GM19452 (cell line): ENCODE measurements around the gene OR1F1.
A peak's percentile ranks its signal among the peaks of the same experiment; 100 is the strongest.
"Not testable (repeated sequence)": the region's sequence is repeated elsewhere in the genome, so short reads cannot be mapped to it uniquely, and the experiment has no call there.

Experiments
- ATAC-seq: cut with Tn5 transposase; IDR thresholded peaks from one replicate; pipeline ENCODE4 v1.9.1; 2021; ENCODE audit not compliant: unreplicated experiment

OR1F1 gene

DNA sequence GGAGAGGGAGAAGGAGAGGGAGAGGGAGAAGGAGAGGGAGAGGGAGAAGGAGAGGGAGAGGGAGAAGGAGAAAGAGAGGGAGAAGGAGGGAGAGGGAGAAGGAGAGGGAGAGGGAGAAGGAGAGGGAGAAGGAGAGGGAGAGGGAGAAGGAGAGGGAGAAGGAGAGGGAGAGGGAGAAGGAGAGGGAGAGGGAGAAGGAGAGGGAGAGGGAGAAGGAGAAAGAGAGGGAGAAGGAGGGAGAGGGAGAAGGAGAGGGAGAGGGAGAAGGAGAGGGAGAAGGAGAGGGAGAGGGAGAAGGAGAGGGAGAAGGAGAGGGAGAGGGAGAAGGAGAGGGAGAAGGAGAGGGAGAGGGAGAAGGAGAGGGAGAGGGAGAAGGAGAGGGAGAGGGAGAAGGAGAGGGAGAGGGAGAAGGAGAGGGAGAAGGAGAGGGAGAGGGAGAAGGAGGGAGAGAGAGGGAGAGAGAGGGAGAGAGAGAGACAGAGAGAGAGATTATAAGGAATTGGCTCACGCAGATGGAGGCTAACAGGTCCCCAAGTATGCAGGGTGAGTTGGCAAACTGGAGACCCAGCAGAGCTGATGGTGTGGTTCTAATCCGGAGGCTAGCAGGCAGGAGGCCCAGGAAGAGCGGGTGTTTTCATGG, 9.8 kb downstream of the OR1F1 start:
- ATAC-seq: not testable (repeated sequence)

DNA sequence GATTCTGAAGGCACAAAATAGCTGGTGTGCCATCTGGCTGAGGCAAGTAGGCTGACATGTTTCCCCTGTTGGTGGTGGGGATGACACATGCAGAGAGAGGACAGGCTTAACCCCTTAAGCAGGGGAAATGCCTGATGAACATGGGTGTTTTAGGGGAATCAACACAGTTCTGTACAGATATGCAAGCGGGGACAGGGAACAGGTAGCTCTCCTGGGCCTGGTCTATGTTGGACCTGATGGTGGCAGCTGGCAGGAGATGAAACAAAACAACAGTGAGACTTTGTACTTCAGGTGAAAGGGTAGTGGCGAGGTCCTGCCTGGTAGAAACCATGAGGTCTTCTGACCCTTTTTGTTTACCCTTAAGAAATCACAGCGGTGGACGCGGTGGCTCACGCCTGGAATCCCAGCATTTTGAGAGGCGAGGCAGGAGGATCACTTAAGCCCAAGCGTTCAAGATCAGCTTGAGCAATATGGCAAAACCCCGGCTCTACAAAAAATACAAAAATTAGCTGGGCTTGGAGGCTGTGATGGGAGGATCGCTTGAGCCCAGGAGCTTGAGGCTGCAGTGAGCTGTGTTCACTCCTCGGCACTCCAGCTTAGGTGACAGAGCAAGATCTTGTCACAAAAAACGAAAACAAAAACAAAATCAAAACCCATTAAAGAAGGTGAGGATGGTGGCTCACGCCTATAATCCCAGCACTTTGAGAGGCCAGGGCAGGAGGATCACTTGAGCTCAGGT, 10.5 kb downstream of the OR1F1 start:
- ATAC-seq: no peak

DNA sequence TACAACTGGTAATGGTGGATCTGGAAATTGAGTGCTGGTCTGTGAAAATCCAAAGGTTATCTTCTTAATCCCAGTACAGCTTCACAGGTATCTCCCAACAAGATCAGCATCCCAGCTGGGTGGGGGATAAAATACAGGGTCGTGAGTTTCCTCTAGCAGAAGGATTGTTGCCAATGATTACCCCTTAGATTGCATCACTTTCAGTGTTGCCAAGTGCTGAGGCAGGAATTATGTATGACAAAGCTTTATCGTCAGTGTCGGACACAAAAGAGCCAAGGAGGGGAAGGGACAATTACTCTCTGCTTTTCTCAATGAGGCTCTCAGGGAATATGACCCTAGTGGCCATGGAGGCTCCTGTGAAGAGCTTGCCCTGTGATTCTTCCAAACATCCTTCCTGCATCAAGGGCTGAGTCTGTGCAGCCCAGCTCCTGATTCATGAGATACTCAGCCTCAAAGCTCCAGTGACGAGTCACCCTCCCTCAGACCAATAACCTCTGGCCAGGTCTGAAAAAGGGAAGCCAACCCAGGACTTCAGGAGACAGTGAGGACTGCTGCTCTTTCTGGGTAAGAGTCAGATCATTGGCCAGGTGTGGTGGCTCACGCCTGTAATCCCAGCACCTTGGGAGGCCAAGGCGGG, 15.0 kb downstream of the OR1F1 start:
- ATAC-seq: no peak

DNA sequence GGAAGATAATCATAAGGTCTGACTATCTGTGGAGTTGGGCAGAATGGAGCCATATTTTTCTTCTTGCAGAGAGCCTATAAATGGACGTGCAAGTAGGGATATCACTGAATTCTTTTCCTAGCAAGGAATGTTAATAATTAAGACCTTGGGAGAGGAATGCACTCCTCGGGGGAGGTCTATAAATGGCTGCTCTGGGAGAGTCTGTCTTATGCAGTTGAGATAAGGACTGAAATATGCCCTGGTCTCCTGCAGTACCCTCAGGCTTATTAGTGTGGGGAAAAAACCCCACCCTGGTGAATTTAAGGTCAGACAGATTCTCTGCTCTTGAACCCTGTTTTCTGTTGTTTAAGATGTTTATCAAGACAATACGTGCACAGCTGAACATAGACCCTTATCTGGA, 17.9 kb downstream of the OR1F1 start:
- not testable (repeated sequence) for ATAC-seq

DNA sequence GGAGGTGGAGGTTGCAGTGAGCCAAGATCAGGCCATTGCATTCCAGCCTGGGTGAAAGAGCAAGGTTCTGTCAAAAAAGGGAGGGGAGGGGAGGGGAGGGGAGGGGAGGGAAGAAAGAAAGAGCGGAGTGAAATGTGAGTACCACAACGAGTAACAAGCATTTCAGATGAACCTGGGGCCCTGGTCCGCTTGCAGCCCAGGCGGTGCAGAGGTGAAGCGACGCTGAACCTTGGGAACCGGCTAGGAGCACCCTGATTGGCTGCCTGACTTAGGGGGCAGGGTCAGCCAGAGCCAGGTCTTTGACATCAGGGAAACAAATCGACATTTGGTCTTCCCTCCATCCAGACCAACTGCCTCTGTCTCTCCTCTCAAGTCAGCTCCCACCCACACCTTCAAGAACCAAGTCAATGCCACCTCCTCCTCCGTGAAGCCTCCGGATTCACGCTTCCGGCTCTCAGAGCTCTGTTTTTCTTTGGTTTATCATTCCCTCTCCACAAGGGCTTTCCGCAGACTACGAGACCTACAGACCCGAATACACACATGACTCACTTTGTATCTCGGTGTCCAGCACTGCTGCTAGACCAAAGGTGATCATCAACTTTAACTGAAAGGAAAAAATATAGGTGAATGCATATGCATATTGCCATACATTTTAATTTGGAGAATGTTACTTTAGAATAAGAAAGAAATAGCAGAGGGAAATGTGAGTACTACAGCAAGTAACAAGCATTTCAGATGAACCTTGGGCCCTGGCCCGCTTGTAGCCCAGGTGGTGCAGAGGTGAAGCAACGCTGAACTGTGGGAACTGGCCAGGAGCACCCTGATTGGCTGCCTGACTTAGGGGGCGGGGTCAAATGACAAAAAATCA, 19.3 kb downstream of the OR1F1 start:
- no peak for ATAC-seq

DNA sequence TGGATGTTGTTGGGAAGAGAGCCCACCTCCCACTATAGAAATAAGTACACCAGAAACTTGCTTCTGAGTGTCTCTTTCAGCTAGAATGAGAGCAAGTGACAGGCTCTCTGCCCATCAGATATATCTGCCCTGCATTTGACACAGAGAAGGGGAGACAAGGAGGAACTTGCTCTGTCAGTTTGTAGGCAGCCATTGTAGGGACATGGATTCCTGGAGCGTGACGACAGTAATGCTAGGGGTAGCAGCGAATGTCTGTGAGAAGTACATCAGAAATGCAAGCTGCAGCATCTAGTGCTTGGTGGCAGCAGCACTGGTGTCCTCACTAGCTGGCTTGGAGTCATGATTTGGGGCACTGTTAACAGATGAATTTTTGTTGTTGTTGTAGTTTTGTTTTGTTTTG, 24.0 kb downstream of the OR1F1 start:
- ATAC-seq: no peak

DNA sequence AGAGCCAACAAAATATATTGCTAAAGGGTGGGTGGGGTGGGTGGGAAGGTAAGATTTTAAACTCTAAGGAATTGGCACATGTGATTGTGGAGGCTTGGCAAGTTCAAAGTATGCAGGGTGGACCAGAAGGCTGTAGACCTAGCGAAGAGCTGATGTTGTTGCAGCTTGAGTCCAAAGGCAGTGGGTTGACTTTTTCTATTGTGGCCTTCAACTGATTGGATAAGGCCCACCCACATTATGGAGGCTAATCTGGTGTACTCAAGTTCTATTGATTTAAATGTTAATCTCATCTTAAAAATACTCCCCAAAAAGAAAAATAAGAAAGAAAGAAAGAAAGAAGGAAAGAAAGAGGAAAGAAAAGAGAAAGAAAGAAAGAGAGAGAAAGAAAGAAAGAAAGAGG, 24.6 kb downstream of the OR1F1 start:
- no peak for ATAC-seq

DNA sequence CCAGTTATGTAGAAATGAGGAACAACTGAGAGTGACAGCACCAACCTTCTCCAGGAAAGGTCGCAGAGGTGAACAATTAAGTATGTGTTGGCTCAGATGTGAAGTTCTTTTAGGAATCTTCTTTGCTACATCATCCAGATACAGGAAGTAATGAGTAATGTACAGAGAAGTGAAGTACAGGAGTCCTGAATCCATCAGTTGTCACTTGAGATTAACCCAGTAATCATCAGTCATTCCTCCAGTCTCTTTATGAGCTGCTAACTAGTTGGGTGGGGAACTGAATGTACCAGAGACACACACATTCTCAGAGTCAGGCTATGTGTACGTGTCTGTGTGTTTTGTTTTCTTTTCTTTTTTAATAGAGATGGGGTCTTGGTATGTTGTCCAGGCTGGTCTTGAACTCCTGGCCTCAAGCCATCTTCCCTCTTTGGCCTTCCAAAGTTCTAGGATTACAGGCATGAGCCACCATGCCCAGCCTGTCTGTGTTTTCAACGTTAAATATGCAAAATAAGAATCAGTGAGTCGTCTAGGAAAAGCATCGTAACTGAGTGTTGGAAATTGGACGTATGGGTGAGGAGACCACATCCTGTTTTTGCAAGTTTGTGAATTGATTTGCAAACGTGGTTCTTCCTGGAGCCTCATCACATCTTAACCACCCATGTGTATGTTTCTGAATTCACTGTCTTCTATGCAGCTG, 27.0 kb downstream of the OR1F1 start:
- no peak for ATAC-seq

DNA sequence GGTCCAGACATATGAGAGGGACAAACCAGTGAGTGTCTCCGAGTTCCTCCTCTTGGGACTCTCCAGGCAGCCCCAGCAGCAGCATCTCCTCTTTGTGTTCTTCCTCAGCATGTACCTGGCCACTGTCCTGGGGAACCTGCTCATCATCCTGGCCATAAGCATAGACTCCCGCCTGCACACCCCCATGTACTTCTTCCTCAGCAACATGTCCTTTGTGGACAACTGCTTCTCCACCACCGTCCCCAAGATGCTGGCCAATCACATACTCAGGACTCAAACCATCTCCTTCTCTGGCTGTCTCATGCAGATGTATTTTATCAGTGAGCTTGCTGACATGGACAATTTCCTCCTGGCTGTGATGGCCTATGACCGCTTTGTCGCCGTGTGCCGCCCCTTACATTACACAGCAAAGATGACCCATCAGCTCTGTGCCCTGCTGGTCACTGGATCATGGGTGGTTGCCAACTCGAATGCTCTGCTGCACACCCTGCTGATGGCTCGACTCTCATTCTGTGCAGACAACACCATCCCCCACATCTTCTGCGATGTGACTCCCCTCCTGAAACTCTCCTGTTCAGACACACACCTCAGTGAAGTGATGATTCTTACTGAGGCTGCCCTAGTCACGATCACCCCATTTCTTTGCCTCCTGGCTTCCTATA, 27.7 kb downstream of the OR1F1 start:
- no peak for ATAC-seq

DNA sequence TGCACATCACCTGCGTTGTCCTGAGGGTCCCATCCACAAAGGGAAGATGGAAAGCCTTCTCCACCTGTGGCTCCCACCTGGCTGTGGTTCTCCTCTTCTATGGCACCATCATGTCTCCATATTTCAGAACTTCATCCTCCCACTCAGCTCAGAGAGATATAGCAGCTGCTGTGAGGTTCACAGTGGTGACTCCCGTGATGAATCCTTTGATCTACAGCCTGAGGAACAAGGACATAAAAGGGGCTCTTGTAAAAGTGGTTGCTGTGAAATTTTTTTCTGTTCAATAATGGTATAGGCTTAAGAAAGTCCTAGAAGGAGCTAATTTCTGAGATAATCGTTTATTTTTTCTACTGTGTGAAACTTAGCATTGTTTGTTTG, 28.2 kb downstream of the OR1F1 start:
- no peak for ATAC-seq

DNA sequence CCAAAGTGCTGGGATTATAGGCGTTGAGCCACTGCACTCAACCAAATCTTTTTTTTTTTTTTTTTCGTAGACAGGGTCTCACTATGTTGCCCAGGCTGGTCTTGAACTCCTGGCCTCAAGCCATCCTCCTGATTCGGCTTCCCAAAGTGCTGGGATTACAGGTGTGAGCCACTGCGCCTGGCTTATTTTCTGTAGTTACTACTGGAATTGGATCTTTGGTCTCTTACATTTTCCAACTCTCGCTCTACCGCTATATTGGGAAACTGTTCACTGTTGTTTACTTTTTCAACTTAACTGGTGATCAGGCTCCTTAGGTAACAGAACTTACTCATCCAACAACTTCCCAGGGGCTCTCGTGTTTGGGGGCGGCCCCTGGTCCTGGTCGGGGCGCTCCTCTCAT, 32.8 kb downstream of the OR1F1 start:
- no peak for ATAC-seq

DNA sequence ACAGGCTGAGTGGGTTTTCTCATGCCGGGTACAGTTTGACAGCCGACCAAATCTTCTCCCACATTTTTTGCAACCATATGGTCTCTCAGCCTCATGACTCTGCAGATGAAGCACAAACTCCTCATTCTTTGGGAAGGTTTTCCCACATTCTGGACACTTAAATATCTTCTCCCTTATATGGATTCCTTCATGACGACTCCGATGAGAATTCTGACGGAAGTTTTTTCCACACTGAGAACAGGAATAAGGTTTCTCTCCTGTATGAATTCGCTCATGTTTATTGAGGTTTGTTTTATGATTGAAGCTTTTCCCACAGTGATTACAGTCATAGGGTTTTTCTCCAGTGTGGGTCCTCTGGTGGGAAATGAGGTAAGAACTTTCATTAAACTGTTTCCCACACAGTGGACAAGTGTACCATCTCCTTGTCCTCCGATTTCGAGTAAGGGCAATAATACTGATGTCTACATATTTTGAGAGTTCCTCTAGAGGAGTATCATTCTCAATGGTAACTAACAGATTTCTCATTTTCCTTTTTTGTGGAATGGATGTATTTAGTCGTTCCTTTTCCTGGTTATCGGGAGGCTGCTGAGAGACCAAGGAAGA, 36.0 kb downstream of the OR1F1 start:
- no peak for ATAC-seq

DNA sequence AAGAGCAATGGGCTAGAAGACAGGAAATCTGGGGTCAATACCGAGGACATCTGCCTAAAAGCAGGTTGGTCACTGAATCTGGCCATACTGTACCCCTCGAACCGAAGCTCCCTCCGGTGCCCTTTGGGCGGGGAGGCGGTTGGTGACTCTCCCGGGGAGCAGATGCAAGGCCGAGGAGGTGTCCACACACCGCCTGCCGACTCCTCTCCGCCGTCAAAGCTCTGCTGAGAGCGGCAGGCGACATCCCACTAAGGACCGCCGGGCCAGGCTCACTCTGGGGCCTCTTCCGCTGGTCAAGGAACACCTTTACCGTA, 46.5 kb downstream of the OR1F1 start:
- no peak for ATAC-seq

DNA sequence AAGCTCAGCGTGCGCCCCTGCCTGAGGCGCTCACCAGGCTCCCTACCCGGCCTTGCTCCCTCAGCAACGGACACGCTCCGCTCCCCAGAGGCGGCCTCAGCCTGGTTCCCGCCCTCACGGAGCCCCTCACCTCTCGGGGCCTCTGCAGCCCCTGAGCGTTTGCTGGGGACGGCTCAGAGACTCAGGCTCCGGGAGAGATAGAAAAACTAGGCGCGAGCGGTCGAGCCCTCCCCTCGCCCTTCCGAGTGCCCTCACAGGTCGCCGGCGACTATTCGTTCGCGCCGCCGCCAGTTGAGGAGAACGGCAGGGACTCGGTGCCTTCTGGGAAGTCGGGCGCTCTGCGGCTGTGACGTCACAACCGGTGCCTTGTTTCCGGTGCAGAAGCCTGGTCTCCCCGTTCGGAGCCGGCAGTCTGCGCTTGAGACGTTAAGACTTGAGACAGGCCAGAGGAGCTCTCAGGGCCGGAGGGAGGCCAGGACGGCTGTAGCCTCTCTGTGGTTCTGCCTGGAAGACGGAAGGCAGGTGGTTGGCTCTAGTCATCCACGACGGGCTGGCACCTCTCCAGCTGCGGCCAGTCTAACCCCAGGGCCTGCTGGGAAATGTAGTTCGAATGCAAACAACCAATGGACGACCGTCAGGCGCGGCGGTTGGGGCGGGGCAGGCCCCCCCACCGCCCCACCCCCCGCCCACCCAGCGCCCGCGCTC, 47.0 kb downstream of the OR1F1 start, which contains the start of gene ZNF200:
ZNF200 (minus strand) TSS at position 302 of the 705 bp plus-strand sequence. CDS start 1,403 bp downstream, outside the sequence.
- peak; percentile 92 for ATAC-seq

DNA sequence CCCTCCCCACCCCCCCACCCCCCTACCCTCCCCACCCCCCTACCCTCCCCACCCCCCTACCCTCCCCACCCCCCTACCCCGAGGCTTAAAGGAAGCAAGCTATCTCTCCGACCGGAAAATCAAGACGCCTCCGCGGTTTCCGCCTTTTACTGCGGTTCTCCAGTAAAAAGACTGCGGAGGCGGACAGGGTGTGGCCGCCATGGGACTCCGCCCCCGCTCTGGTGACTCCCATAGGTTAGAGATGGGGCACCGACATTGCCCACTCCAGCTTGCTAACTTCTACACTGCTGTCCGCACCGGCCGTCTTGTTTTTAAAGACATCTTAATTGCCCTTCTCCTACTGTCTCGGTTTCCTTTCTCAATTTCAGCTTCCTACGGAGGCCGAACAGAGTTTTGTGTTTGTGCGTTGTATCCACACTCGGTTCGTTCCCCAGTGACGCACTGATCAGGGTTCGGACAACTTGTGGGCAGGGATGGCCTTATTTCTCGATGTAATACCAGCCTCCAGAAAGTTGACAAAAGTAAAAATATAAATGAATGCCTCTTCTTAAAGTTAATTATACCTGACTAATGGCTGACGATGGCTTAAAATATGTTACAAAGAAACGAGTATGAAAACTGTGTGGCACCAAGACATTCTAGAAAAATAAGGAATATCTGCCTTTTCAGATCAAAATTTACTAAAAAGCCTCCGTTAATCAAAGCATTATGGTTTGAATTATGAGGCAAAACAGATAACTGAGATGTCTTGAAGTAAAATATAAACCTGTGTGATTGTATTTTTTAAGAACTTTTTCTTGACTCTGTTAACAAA, 48.1 kb downstream of the OR1F1 start:
- ATAC-seq: no peak

DNA sequence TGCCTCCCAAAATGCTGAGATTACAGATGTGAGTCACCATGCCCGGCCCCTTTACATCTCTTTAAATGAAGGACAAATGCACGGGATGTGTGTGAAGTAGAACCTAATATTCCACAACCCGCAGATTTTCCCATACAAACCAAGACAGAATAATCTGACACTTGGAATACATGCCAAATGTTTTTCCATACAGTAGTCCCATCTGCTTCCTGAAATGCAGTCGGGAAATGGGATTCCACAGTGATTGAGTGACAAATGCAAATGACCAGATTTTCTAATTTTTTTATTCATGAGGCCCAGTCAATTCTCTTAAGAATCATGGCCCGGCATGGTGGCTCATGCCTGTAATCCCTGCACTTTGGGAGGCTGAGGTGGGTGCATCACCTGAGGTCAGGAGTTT, 53.8 kb downstream of the OR1F1 start:
- ATAC-seq: no peak

DNA sequence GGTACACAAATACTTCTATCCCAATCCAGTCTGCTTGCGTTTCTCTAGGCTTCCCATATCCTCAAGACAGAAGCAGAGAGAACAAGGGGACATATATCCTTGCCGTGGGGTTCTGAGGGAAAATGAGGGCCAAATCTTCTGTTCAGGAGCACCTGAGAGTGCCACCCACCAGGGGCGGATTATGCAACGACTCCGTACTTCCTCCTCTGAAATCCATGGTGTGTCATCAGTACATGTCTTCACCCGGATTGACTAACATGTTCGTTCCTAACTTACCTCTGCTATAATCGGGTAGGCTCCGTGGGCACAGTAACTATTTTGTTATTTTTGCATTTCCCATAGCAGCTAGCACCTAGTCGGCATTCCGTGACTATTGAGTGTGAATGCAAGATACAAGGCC, 54.7 kb downstream of the OR1F1 start:
- ATAC-seq: no peak

DNA sequence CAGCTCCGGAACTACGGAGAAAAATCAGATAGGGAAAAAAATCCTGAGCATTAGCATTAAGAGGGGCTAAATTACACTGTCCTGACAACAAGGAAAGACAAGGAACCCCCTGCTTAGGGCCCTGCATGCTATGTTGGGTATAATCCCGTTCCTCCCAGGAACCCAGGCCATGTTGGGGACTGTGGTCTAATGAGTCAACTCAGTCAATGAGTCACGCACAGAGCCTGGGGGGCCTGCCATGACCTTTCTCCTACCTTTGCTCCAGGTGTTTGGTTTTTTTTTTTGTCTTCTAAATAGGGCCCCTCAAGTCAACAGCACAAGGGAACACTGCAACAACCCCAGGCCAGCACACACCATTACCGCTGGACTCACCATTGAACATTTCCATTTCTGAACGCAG, 55.9 kb downstream of the OR1F1 start:
- ATAC-seq: no peak

DNA sequence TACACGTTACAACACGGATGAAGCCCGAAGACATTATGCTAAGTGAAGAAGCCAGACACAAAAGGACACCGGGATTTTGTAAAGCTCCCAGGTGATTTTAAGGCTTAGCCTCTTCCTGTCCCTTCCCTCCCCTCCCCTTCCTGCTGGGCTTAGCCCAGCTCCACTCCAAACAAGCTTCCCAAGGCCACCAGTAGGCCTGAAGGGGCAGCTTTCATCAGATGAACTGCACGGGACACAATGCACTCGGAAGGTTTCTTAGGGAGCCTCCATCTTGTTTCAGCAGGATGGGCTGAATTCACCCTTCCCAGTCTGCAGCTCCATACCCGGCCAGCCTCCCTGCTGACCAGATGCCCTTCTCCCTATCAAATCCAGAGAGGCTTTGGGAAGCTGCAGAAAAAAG, 58.0 kb downstream of the OR1F1 start:
- ATAC-seq: no peak
